Measurements from ENCODE around the gene CEBPB.

DNA sequence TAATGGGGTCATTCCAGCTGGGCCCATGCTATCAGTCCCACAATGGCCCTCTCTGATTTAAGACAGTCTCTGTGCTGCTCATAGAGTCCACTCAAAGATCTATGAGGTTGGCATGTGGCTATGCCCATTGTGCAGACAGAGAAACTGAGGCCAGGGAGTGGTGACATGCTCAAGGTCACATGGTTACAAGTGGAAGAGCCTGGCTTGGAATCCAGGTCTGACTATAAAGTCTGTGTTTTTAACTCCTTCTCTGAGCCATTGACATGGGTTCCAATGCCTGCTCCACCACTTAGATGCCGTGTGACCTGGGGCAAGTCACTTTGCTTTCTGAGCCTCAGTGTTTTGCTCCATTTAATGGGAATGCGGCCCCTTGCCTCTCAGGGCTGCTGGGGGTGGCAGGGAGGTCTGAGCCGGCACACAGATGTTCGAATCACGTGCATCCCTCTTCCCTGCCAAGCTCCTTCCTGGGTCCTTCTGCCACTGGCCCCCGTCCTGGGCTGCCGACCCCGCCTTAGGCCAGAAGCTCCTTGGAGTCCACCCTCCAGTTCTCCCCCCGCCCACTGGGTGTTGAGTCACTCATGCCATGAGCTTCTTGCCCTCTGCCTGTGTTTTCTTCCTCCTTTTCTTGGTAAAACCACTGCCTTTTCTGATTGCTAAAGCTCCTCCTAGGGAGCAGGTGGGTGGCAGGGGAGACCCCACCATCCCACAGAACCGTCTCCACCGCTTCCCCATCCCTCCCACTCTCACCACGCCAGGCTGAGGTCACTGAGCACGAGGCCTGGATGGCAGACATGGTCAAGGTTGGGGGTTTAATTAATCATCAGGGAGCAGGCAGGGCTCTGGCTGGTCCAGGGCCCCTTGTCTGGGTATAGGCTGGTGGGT lies 35.7 kb downstream of the CEBPB start:
- TF ChIP-seq EZH2 (IDR thresholded peaks at IDR 0.05) (no peak), POLR2AphosphoS5 (IDR thresholded peaks at IDR 0.05; ENCODE audit: borderline replicate concordance, low read depth, low read length) (no peak)

Data from SK-N-MC (cell line).